WTC11 (cell line): ENCODE measurements around the gene TCAP. TPM values are rescaled to one million over a fixed set of nuclear protein-coding genes. Genes with fewer than 3 reads are reported as not detected.

ENCODE experiments used
- ATAC-seq: fragments of 200-7000 bp; cut with Tn5 transposase; 2 replicates; pipeline ENCODE4 v1.10.0; 2021; ENCODE audit warnings: mild to moderate bottlenecking, moderate library complexity
- CTCF ChIA-PET: fragments of 300-600 bp; sonication (Branson Sonifier 250); formaldehyde crosslinking; loops from one replicate; lab custom pipeline; 2021; ENCODE audit warnings: antibody characterized with exemption; lab: Charles Lee
- POLR2A ChIA-PET: fragments of 350-600 bp; sonication (Branson Sonifier 250); formaldehyde crosslinking; loops from one replicate; lab custom pipeline; 2021; ENCODE audit warnings: antibody characterized with exemption; lab: Charles Lee
- DNase-seq: peaks from one replicate; pipeline ENCODE4 v3.0.0; 2021; ENCODE audit warnings: low spot score
- H3K27ac Mint-ChIP-seq: 2 replicates; pipeline ENCODE4 v1.8.0; 2021; ENCODE audit warnings: mixed read lengths
- H3K27me3 Mint-ChIP-seq: 2 replicates; pipeline ENCODE4 v1.8.0; 2021; ENCODE audit warnings: low read depth, mild to moderate bottlenecking, moderate library complexity, mixed read lengths
- H3K36me3 Mint-ChIP-seq: 2 replicates; pipeline ENCODE4 v1.8.0; 2021; ENCODE audit warnings: mixed read lengths
- H3K4me1 Mint-ChIP-seq: 2 replicates; pipeline ENCODE4 v1.8.0; 2022; ENCODE audit warnings: mixed read lengths
- H3K4me3 Mint-ChIP-seq: 2 replicates; pipeline ENCODE4 v1.8.0; 2021; ENCODE audit warnings: mild to moderate bottlenecking, moderate library complexity, mixed read lengths
- H3K9me3 Mint-ChIP-seq: 2 replicates; pipeline ENCODE4 v1.8.0; 2021; ENCODE audit warnings: mixed read lengths
- AR ChIP-seq: fragments of 250-450 bp; sonication (Bioruptor Pico); IDR thresholded peaks from 2 replicates; pipeline ENCODE4 v1.9.0; 2021; ENCODE audit warnings: mild to moderate bottlenecking
- ATF3 ChIP-seq: sonication (generic); formaldehyde crosslinking; conservative IDR thresholded peaks from 2 replicates; pipeline ENCODE4 v1.8.1; 2022; ENCODE audit warnings: mild to moderate bottlenecking, missing genetic modification reagents
- ELF4 ChIP-seq: sonication (generic); formaldehyde crosslinking; IDR thresholded peaks from 2 replicates; pipeline ENCODE4 v1.8.1; 2022; ENCODE audit warnings: low read depth, mild to moderate bottlenecking, moderate library complexity, missing genetic modification reagents
- EMX1 ChIP-seq: fragments of 250-450 bp; sonication (Bioruptor Pico); IDR thresholded peaks from 2 replicates; pipeline ENCODE4 v1.8.0; 2021; ENCODE audit warnings: mild to moderate bottlenecking
- ESRRA ChIP-seq: sonication (generic); formaldehyde crosslinking; IDR thresholded peaks from 2 replicates; pipeline ENCODE4 v1.8.1; 2022; ENCODE audit warnings: mild to moderate bottlenecking, missing genetic modification reagents, borderline replicate concordance
- MAX ChIP-seq: sonication (generic); formaldehyde crosslinking; IDR thresholded peaks from 2 replicates; pipeline ENCODE4 v1.8.0; 2022; ENCODE audit warnings: mild to moderate bottlenecking, missing genetic modification reagents
- MXD4 ChIP-seq: fragments of 250-450 bp; sonication (Bioruptor Pico); IDR thresholded peaks from 2 replicates; pipeline ENCODE4 v1.8.0; 2021; ENCODE audit warnings: mild to moderate bottlenecking, moderate library complexity, borderline replicate concordance
- RELA ChIP-seq: sonication (generic); formaldehyde crosslinking; IDR thresholded peaks from 2 replicates; pipeline ENCODE4 v1.8.1; 2022; ENCODE audit warnings: missing genetic modification reagents, mild to moderate bottlenecking, borderline replicate concordance
- SOX15 ChIP-seq: fragments of 250-450 bp; sonication (Bioruptor Pico); IDR thresholded peaks from 2 replicates; pipeline ENCODE4 v1.9.0; 2021; ENCODE audit warnings: mild to moderate bottlenecking
- USF1 ChIP-seq: sonication (generic); formaldehyde crosslinking; IDR thresholded peaks from 2 replicates; pipeline ENCODE4 v1.8.0; 2022; ENCODE audit warnings: mild to moderate bottlenecking, missing genetic modification reagents
- ZNF121 ChIP-seq: sonication (generic); formaldehyde crosslinking; IDR thresholded peaks from 2 replicates; pipeline ENCODE4 v1.8.0; 2023; ENCODE audit warnings: missing genetic modification reagents
- ZNF263 ChIP-seq: sonication (generic); formaldehyde crosslinking; IDR thresholded peaks from 2 replicates; pipeline ENCODE4 v1.8.1; 2022; ENCODE audit warnings: low read depth, mild to moderate bottlenecking, moderate library complexity, missing genetic modification reagents
- ZNF423 ChIP-seq: fragments of 250-450 bp; sonication (Bioruptor Pico); IDR thresholded peaks from 2 replicates; pipeline ENCODE4 v2.1.2; 2022; ENCODE audit warnings: mild to moderate bottlenecking, moderate library complexity
- ZNF425 ChIP-seq: fragments of 250-450 bp; sonication (Bioruptor Pico); conservative IDR thresholded peaks from 2 replicates; pipeline ENCODE4 v1.9.0; 2021; ENCODE audit warnings: mild to moderate bottlenecking
- total RNA-seq: library from RNA; stranded (reverse); gene quantifications from 3 replicates; pipeline ENCODE4 v1.2.3, GENCODE V29; 2021

The TCAP gene
- total RNA-seq, 1 experiment from 2014 or later: 2.9 TPM

DNA sequence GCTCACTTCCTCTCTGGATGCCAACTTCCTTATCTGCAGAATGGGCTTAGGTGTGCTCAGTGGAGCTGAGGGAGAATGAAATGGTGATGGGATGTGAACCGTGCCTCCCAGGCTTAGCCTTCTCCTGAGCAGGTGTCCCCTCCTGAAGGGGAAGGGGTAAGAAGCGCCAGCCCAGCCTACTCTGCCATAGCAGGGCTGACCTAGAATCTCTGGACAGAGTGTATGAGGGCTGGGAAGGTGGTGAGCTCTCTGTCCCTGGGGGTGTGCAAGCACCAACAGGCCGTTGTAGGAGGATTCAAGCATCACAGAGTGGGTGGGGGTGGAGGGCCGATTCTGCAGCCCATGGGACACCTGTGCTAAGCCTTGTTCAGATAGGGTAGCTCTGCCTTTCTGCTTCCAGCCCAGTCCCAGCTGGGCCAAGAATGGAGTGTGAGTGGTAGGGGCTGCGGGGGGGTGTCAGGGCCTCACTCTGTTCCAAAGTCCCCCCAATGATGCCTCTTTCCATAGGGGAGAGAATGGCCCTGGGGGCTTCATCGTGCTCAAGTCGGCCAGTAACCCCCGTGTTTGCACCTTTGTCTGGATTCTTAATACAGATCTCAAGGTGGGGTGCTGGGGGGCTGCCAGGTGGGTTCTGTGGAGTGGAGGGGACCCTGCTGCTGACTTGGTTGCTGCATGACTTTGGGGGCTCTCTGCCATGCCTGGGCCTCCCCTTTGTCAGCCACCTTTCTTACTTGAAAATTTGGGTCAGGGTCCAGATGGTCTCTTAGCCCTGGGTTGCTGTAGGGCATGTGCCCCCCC is 3.2 kb upstream of the TCAP start:
- H3K27ac Mint-ChIP-seq: no peak overlapping the region
- no peak for ATAC-seq
- no peaks in the 10 kb centered on the region for H3K9me3 Mint-ChIP-seq
- TF ChIP-seq ELF4 (CRISPR knock-in tag) (no peak), USF1 (no peak), ATF3 (no peak), MAX (CRISPR knock-in tag) (0 out of 2 replicates have a peak, but pooled peaks have one; percentile 10), ZNF425 (no peak)
- peaks cover 14% of the 10 kb centered on the region for H3K27me3 Mint-ChIP-seq
- H3K4me1 Mint-ChIP-seq: peaks cover 48% of the 10 kb centered on the region
- no peak for DNase-seq
- CTCF ChIA-PET: interaction anchor here (1.2 to 18.0 kb wide), 5 partner anchors 9 to 114 kb away, joined by 7 to 876 read pairs (median 15); partner anchors contain the start of genes MIEN1 and PPP1R1B
- H3K36me3 Mint-ChIP-seq: peaks cover 13% of the 10 kb centered on the region
- H3K4me3 Mint-ChIP-seq: no peak overlapping the region
- POLR2A ChIA-PET: no interaction called here

GRCh38 chr17:39662551-39663339 is 2.4 kb upstream of the TCAP start:
- Mint-ChIP-seq H3K4me1 (peaks cover 46% of the 10 kb centered on the region), H3K27me3 (peaks cover 21% of the 10 kb centered on the region), H3K36me3 (peaks cover 12% of the 10 kb centered on the region), H3K9me3 (no peaks in the 10 kb centered on the region), H3K27ac (no peak overlapping the region), H3K4me3 (no peak overlapping the region)
- DNase-seq (peak; percentile 36), ATAC-seq (no peak)
- TF ChIP-seq AR (CRISPR knock-in tag) (no peak), ATF3 (no peak), ZNF423 (peak; percentile 47), RELA (CRISPR knock-in tag) (no peak), ZNF121 (CRISPR knock-in tag) (peak; percentile 96)
- ChIA-PET POLR2A (interaction anchor here (1.2 kb wide), 1 partner anchor 10 kb away, joined by 3 read pairs; no protein-coding TSS in a partner anchor), CTCF (interaction anchor here (1.2 to 18.0 kb wide), 8 partner anchors 10 to 115 kb away, joined by 3 to 876 read pairs (median 9); partner anchors contain the start of genes MIEN1, PGAP3 and PPP1R1B)

GRCh38 chr17:39663340-39663687 is 1.8 kb upstream of the TCAP start:
- ATAC-seq (peak; percentile 7), DNase-seq (peak; percentile 40)
- Mint-ChIP-seq H3K27me3 (peaks cover 25% of the 10 kb centered on the region), H3K4me3 (no peak overlapping the region), H3K27ac (no peak overlapping the region), H3K4me1 (peaks cover 44% of the 10 kb centered on the region), H3K36me3 (peaks cover 8% of the 10 kb centered on the region), H3K9me3 (no peaks in the 10 kb centered on the region)
- POLR2A ChIA-PET: interaction anchor here (1.2 kb wide), 1 partner anchor 11 kb away, joined by 3 read pairs; no protein-coding TSS in a partner anchor
- CTCF ChIA-PET: interaction anchor here (1.0 to 18.0 kb wide), 13 partner anchors 9 to 116 kb away, joined by 3 to 876 read pairs (median 7); partner anchors contain the start of genes MIEN1, PGAP3 and PPP1R1B
- TF ChIP-seq EMX1: no peak
- no peak for TF ChIP-seq ZNF425
- TF ChIP-seq MXD4 (CRISPR knock-in tag): no peak
- no peak for TF ChIP-seq ZNF263 (CRISPR knock-in tag)
- no peak for TF ChIP-seq SOX15 (CRISPR knock-in tag)
- TF ChIP-seq ESRRA (CRISPR knock-in tag): no peak
